K562 (cell line): ENCODE data around the gene SLC16A9. TPM values are rescaled to one million over a fixed set of nuclear protein-coding genes. Genes with fewer than 3 reads are reported as not detected.

Experiments
- ATAC-seq: fragments of 200-7000 bp; cut with Tn5 transposase; 3 replicates; pipeline ENCODE4 v1.9.1; 2020; ENCODE audit warnings: moderate library complexity
- BruUV-seq: library from RNA; stranded (reverse); fragments of 400-500 nt; replicated peaks from 2 replicates; lab custom pipeline; 2021; lab: Mats Ljungman, UMichigan
- CTCF ChIA-PET: fragments of 300-600 bp; formaldehyde crosslinking; extraction: SDS; loops from one replicate; lab custom pipeline; 2021; ENCODE audit warnings: low intra/inter-chr PET ratio; lab: Yijun Ruan, JAX
- POLR2A ChIA-PET: fragments of 300-600, 350-650 bp; sonication (Branson Sonifier 250); formaldehyde crosslinking; extraction: SDS; loops from one replicate; lab custom pipeline; 2021; ENCODE audit warnings: antibody characterized with exemption, inconsistent platforms; lab: Yijun Ruan, JAX
- DNase-seq, 4 experiments: peaks; one replicate each; pipeline versions ENCODE4 v3.0.0 to v3.0.0-alpha.2; 2011 to 2018; ENCODE audit warnings: low spot score in 3 of 4, mixed read lengths in 3 of 4; ENCODE audit errors: extremely low read depth in 1 of 4
- FAIRE-seq: peaks from 2 replicates; lab custom pipeline; 2011; peaks lifted over from hg19 to GRCh38; lab: Jason Lieb, UNC
- H2AFZ ChIP-seq: 2 replicates; pipeline ENCODE4 v1.6.0; 2011; ENCODE audit warnings: low read depth, low read length, control low read depth, inconsistent platforms
- H3K27ac ChIP-seq: fragments of 200-600 bp; 3 replicates; pipeline ENCODE4 v1.8.0; 2011; ENCODE audit warnings: low read depth, mild to moderate bottlenecking, control low read depth, inconsistent platforms, low read length, moderate library complexity, mixed read lengths; ENCODE audit errors: extremely low read depth
- H3K27me3 ChIP-seq, 2 experiments: fragments of 300-600 bp in 1 of 2; 2 replicates in 1 of 2; 3 replicates in 1 of 2; pipeline versions ENCODE4 v1.6.0 to v1.8.0; 2011; ENCODE audit warnings: inconsistent platforms in 2 of 2, low read length in 2 of 2, mild to moderate bottlenecking in 1 of 2, mixed read lengths in 1 of 2, moderate library complexity in 1 of 2; ENCODE audit not compliant: control insufficient read depth in 2 of 2, insufficient read depth in 2 of 2
- H3K36me3 ChIP-seq: fragments of 300-600 bp; 3 replicates; pipeline ENCODE4 v1.8.0; 2011; ENCODE audit warnings: mild to moderate bottlenecking, low read length, inconsistent platforms; ENCODE audit not compliant: control insufficient read depth, insufficient read depth
- H3K4me1 ChIP-seq, 2 experiments: fragments of 200-600 bp in 1 of 2; replicated peaks in 1 of 2; 2 replicates in 1 of 2; 3 replicates in 1 of 2; pipeline versions ENCODE4 v1.5.1 to v1.8.0; 2011; ENCODE audit warnings: inconsistent platforms in 2 of 2, low read length in 2 of 2, mild to moderate bottlenecking in 1 of 2, mixed read lengths in 1 of 2, moderate library complexity in 1 of 2; ENCODE audit not compliant: control insufficient read depth in 2 of 2, insufficient read depth in 2 of 2
- H3K4me2 ChIP-seq: 2 replicates; pipeline ENCODE4 v1.6.1; 2011; ENCODE audit warnings: low read length, control low read depth, inconsistent platforms, mixed read lengths; ENCODE audit not compliant: insufficient read depth
- H3K4me3 ChIP-seq: fragments of 200-600 bp; sonication (generic), shearing (Covaris generic); 2 replicates; pipeline ENCODE4 v1.5.1; 2016; ENCODE audit warnings: control low read depth, inconsistent platforms
- H3K79me2 ChIP-seq: fragments of 200-600 bp; 3 replicates; pipeline ENCODE4 v1.8.0; 2011; ENCODE audit warnings: low read length, inconsistent platforms; ENCODE audit not compliant: control insufficient read depth, insufficient read depth
- H3K9ac ChIP-seq, 2 experiments: 2 replicates each; pipeline versions ENCODE4 v1.6.0 to v1.6.1; 2011; ENCODE audit warnings: low read depth in 2 of 2, low read length in 2 of 2, control low read depth in 1 of 2, inconsistent platforms in 1 of 2, mild to moderate bottlenecking in 1 of 2, mixed read lengths in 1 of 2; ENCODE audit not compliant: insufficient read depth in 1 of 2
- H3K9me1 ChIP-seq: one replicate; pipeline ENCODE4 v1.6.0; 2011; ENCODE audit warnings: inconsistent platforms, mild to moderate bottlenecking, low read length, moderate library complexity; ENCODE audit not compliant: control insufficient read depth, insufficient read depth
- H3K9me3 ChIP-seq: replicated peaks from 2 replicates; pipeline ENCODE4 v1.5.1; 2011; ENCODE audit warnings: low read depth, low read length, inconsistent platforms; ENCODE audit not compliant: control insufficient read depth, insufficient read depth
- H4K20me1 ChIP-seq: replicated peaks from 2 replicates; pipeline ENCODE4 v1.6.1; 2011; ENCODE audit warnings: low read length, inconsistent platforms, mixed read lengths; ENCODE audit not compliant: control insufficient read depth, insufficient read depth
- BCOR ChIP-seq: fragments of 450-650 bp; IDR thresholded peaks from 2 replicates; pipeline ENCODE4 v1.6.1; 2016
- DIDO1 ChIP-seq: fragments of 450-650 bp; IDR thresholded peaks from 2 replicates; pipeline ENCODE4 v1.6.1; 2016; ENCODE audit warnings: low read depth, missing biosample characterization, missing genetic modification characterization
- MEIS2 ChIP-seq: fragments of 450-650 bp; IDR thresholded peaks from 2 replicates; pipeline ENCODE4 v1.6.1; 2014; ENCODE audit warnings: mild to moderate bottlenecking; ENCODE audit not compliant: partially characterized antibody
- MXI1 ChIP-seq: IDR thresholded peaks from 2 replicates; pipeline ENCODE4 v1.6.1; 2011; ENCODE audit warnings: low read depth, mild to moderate bottlenecking, improper control_type of control experiment, low read length
- RBM25 ChIP-seq: fragments of 200-400 bp; formaldehyde crosslinking; IDR thresholded peaks from 2 replicates; pipeline ENCODE4 v1.6.1; 2018; ENCODE audit warnings: low read length, low read depth, moderate library complexity; ENCODE audit not compliant: severe bottlenecking
- RFX1 ChIP-seq: fragments of 450-650 bp; IDR thresholded peaks from 2 replicates; pipeline ENCODE4 v1.6.1; 2016; ENCODE audit warnings: mild to moderate bottlenecking, moderate library complexity
- ZNF146 ChIP-seq: IDR thresholded peaks from one replicate; pipeline ENCODE4 v1.6.1; 2018; ENCODE audit warnings: missing compliant biosample characterization; ENCODE audit not compliant: unreplicated experiment
- WGBS: fragments of 100-300 bp; shearing (Covaris generic); methylation state at CpG from one replicate; pipeline ENCODE4 v1.1.6; 2016; ENCODE audit warnings: low coverage, mixed read lengths; ENCODE audit not compliant: insufficient coverage; ENCODE audit errors: missing lambda C conversion rate; 5-methylcytosine and 5-hydroxymethylcytosine counted together
- in situ Hi-C: fragments of 300-500 bp; cut with MboI; formaldehyde crosslinking; loops from 4 replicates; pipeline ENCODE4 v1.15.0; 2018; ENCODE audit warnings: inconsistent platforms, mixed read lengths
- intact Hi-C: fragments of 100-400 bp; cut with micrococcal nuclease; formaldehyde crosslinking; loops from 2 replicates; pipeline ENCODE4 v1.14.2; 2022
- polyA plus RNA-seq, 8 experiments: library from polyadenylated mRNA; depleted of rRNA in 4 of 8; stranded (reverse) in 5 of 8; unstranded in 3 of 8; fragments of >200 nt; fragmentation: Nextera tagmentation in 2 of 8; fragmentation: Illumina TruSeq in 1 of 8; extraction: Ambion mirVana in 2 of 8; extraction: Trizol in 1 of 8; gene quantifications; 2 replicates each; pipeline versions ENCODE4 v1.2.1 to v1.2.3, GENCODE V29; 2011 to 2014; ENCODE audit warnings: inconsistent platforms in 1 of 8, missing spikeins in 1 of 8
- total RNA-seq, 7 experiments: library from RNA; depleted of rRNA in 6 of 7; stranded (reverse); fragments of >200 nt in 6 of 7; fragmentation: Illumina TruSeq in 2 of 7; extraction: Trizol in 2 of 7; gene quantifications; 2 replicates each; pipeline versions ENCODE4 v1.2.1 to v1.2.3, GENCODE V29; 2011 to 2021; ENCODE audit warnings: low replicate concordance in 1 of 7
- TF ChIP-seq, protein P1 (sequence below), 2 experiments: fragments of 200-800 bp in 1 of 2; sonication (Bioruptor generic) in 1 of 2; sonication (generic) in 1 of 2; formaldehyde crosslinking in 1 of 2; IDR thresholded peaks in 1 of 2; conservative IDR thresholded peaks in 1 of 2; 2 replicates each; pipeline versions ENCODE4 v1.5.0 to v1.6.1; 2016 to 2020; ENCODE audit warnings: missing compliant biosample characterization in 1 of 2, missing genetic modification characterization in 1 of 2, missing genetic modification reagents in 1 of 2
- TF ChIP-seq, protein P2 (sequence below): sonication (generic); formaldehyde crosslinking; IDR thresholded peaks from 2 replicates; pipeline ENCODE4 v1.8.1; 2023; ENCODE audit warnings: mild to moderate bottlenecking, missing genetic modification reagents

Gene SLC16A9
- total and polyA plus RNA-seq, 9 of the 15 experiments (the other 6 are each of a cell fraction or from before 2014, with no cell fraction given) = 0.90 to 6.4 (median 2.1) TPM

DNA sequence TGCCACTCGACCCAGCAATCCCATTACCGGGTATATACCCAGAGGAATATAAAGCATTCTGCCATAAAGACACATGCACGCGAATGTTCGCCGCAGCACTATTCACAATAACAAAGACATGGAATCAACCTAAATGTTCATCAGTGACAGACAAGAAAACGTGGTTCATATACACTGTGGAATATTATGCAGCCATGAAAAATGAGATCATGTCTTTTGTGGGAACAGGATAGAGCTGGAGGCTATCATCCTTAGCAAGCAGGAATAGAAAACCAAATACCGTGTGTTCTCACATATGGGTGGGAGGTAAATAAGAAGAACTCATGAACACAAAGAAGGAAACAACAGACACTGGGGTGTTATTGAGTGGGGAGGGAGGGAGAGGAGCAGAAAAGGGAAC, 84.7 kb downstream of the SLC16A9 start:
- intact Hi-C loops = loop anchor here (5.0 to 10.0 kb wide), 4 partner anchors 480 to 1448 kb away; no protein-coding TSS in a partner anchor

DNA sequence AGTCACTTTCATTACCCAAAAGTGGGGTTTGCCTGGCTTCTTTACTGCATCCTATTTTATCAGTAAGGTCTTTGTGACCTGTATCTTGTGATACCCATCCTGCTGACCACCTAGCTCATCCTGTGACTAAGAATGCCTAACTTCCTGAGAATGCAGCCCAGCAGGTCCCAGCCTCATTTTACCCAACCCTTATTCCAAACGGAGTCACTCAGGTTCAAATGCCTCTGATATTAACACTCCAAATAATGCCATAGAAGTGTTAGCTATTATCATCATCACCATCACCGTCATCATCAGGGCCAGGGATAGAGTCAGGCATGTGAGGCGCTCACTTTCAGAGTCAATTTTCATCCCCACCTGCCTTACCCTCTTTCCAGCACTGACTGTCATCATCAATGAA, 85.5 kb downstream of the SLC16A9 start:
- CTCF ChIA-PET = interaction anchor here (2.2 kb wide), 1 partner anchor 672 kb away, joined by 5 read pairs; no protein-coding TSS in a partner anchor
- no peak for TF ChIP-seq MEIS2
- TF ChIP-seq, protein P1, sequence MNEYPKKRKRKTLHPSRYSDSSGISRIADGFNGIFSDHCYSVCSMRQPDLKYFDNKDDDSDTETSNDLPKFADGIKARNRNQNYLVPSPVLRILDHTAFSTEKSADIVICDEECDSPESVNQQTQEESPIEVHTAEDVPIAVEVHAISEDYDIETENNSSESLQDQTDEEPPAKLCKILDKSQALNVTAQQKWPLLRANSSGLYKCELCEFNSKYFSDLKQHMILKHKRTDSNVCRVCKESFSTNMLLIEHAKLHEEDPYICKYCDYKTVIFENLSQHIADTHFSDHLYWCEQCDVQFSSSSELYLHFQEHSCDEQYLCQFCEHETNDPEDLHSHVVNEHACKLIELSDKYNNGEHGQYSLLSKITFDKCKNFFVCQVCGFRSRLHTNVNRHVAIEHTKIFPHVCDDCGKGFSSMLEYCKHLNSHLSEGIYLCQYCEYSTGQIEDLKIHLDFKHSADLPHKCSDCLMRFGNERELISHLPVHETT (CRISPR knock-in tag; conservative IDR thresholded peaks at IDR 0.05 in 1 of 2, IDR thresholded peaks at IDR 0.05 in 1 of 2) = no peak
- TF ChIP-seq, protein P2, sequence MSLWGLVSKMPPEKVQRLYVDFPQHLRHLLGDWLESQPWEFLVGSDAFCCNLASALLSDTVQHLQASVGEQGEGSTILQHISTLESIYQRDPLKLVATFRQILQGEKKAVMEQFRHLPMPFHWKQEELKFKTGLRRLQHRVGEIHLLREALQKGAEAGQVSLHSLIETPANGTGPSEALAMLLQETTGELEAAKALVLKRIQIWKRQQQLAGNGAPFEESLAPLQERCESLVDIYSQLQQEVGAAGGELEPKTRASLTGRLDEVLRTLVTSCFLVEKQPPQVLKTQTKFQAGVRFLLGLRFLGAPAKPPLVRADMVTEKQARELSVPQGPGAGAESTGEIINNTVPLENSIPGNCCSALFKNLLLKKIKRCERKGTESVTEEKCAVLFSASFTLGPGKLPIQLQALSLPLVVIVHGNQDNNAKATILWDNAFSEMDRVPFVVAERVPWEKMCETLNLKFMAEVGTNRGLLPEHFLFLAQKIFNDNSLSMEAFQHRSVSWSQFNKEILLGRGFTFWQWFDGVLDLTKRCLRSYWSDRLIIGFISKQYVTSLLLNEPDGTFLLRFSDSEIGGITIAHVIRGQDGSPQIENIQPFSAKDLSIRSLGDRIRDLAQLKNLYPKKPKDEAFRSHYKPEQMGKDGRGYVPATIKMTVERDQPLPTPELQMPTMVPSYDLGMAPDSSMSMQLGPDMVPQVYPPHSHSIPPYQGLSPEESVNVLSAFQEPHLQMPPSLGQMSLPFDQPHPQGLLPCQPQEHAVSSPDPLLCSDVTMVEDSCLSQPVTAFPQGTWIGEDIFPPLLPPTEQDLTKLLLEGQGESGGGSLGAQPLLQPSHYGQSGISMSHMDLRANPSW (CRISPR knock-in tag) = no peak
- Histone ChIP-seq H3K9me1 (no peaks in the 10 kb centered on the region), H3K79me2 (no peaks in the 10 kb centered on the region), H3K36me3 (no peaks in the 10 kb centered on the region), H2AFZ (no peak overlapping the region), H3K4me2 (no peak overlapping the region), H3K4me1 (no peaks in the 10 kb centered on the region), H4K20me1 (no peaks in the 10 kb centered on the region), H3K27me3 (no peaks in the 10 kb centered on the region; a peak in 1 of 5 replicates), H3K9me3 (no peaks in the 10 kb centered on the region), H3K27ac (no peak overlapping the region), H3K4me3 (no peak overlapping the region), H3K9ac (no peak overlapping the region)
- BruUV-seq = no TSS peak
- ATAC-seq = no peak
- intact Hi-C loops = loop anchor here (5.0 to 10.0 kb wide), 3 partner anchors 481 to 1447 kb away; no protein-coding TSS in a partner anchor
- in situ Hi-C loops = loop anchor here (10.0 kb wide), 1 partner anchor 581 kb away; no protein-coding TSS in a partner anchor
- no peak for FAIRE-seq
- POLR2A ChIA-PET = no interaction called here
- 5% methylated on average over 3 of the region's 3 CpGs for WGBS
- no peak for DNase-seq

More for the DNA sequence above, 84.7 kb downstream of the SLC16A9 start:
- ChIA-PET POLR2A (no interaction called here), CTCF (interaction anchor here (1.2 to 2.2 kb wide), 5 partner anchors 184 to 584 kb away, joined by 3 to 17 read pairs (median 4); no protein-coding TSS in a partner anchor)
- Histone ChIP-seq H3K4me1 (no peaks in the 10 kb centered on the region), H3K27me3 (no peaks in the 10 kb centered on the region; a peak in 1 of 5 replicates), H3K9me3 (no peaks in the 10 kb centered on the region), H3K9me1 (no peaks in the 10 kb centered on the region), H3K27ac (no peak overlapping the region), H3K36me3 (no peaks in the 10 kb centered on the region), H2AFZ (no peak overlapping the region), H3K79me2 (no peaks in the 10 kb centered on the region), H3K9ac (no peak overlapping the region), H4K20me1 (no peaks in the 10 kb centered on the region), H3K4me2 (no peak overlapping the region), H3K4me3 (no peak overlapping the region)
- in situ Hi-C loops = loop anchor here (5.0 to 25.0 kb wide), 3 partner anchors 182 to 812 kb away; no protein-coding TSS in a partner anchor
- BruUV-seq = no TSS peak
- ATAC-seq (no peak), FAIRE-seq (no peak), DNase-seq (no peak)
- 11% methylated on average over 8 of the region's 8 CpGs for WGBS
- 0 out of 2 replicates have a peak, but pooled peaks have one; percentile 37 for TF ChIP-seq BCOR
- TF ChIP-seq ZNF146 (CRISPR knock-in tag) = peak; percentile 97
- TF ChIP-seq DIDO1 (tag) = no peak
- peak; percentile 65 for TF ChIP-seq RBM25
- TF ChIP-seq RFX1 = no peak
- no peak for TF ChIP-seq MXI1
